ENCODE measurements around the gene CEBPE.

The CEBPE gene

GRCh38 chr14:23149745-23150144 lies 30.7 kb upstream of the CEBPE start:
- no peak overlapping the region for H3K27ac Mint-ChIP-seq
- H3K36me3 Mint-ChIP-seq (ENCODE audit: low read depth) = no peaks in the 10 kb centered on the region
- no peaks in the 10 kb centered on the region for H3K4me1 Mint-ChIP-seq (ENCODE audit: low read depth)
- no peak overlapping the region for H3K4me3 Mint-ChIP-seq
- no peaks in the 10 kb centered on the region for H3K9me3 Mint-ChIP-seq
- peaks cover 7% of the 10 kb centered on the region for H3K27me3 Mint-ChIP-seq (ENCODE audit: low read depth)

GRCh38 chr14:23148591-23149249 lies 29.7 kb upstream of the CEBPE start:
- no peaks in the 10 kb centered on the region for H3K9me3 Mint-ChIP-seq
- H3K27ac Mint-ChIP-seq = no peak overlapping the region
- H3K4me1 Mint-ChIP-seq (ENCODE audit: low read depth) = no peaks in the 10 kb centered on the region
- no peak overlapping the region for H3K4me3 Mint-ChIP-seq
- no peaks in the 10 kb centered on the region for H3K36me3 Mint-ChIP-seq (ENCODE audit: low read depth)
- peaks cover 9% of the 10 kb centered on the region for H3K27me3 Mint-ChIP-seq (ENCODE audit: low read depth)

- Mint-ChIP-seq H3K9me3 (no peaks in the 10 kb centered on the region), H3K4me1 (ENCODE audit: low read depth) (no peaks in the 10 kb centered on the region), H3K27me3 (ENCODE audit: low read depth) (peaks cover 14% of the 10 kb centered on the region), H3K4me3 (no peak overlapping the region), H3K27ac (no peak overlapping the region), H3K36me3 (ENCODE audit: low read depth) (no peaks in the 10 kb centered on the region)
Observed at GRCh38 chr14:23147676-23148075, 28.6 kb upstream of the CEBPE start.

GRCh38 chr14:23146980-23147379 lies 27.9 kb upstream of the CEBPE start:
- Mint-ChIP-seq H3K4me1 (ENCODE audit: low read depth) (no peaks in the 10 kb centered on the region), H3K36me3 (ENCODE audit: low read depth) (no peaks in the 10 kb centered on the region), H3K27me3 (ENCODE audit: low read depth) (peaks cover 14% of the 10 kb centered on the region), H3K27ac (no peak overlapping the region), H3K4me3 (no peak overlapping the region), H3K9me3 (no peaks in the 10 kb centered on the region)

GRCh38 chr14:23146351-23146910 lies 27.4 kb upstream of the CEBPE start:
- no peaks in the 10 kb centered on the region for H3K36me3 Mint-ChIP-seq (ENCODE audit: low read depth)
- no peaks in the 10 kb centered on the region for H3K9me3 Mint-ChIP-seq
- H3K27ac Mint-ChIP-seq = no peak overlapping the region
- no peak overlapping the region for H3K4me3 Mint-ChIP-seq
- H3K27me3 Mint-ChIP-seq (ENCODE audit: low read depth) = peaks cover 14% of the 10 kb centered on the region
- H3K4me1 Mint-ChIP-seq (ENCODE audit: low read depth) = no peaks in the 10 kb centered on the region

GRCh38 chr14:23145794-23146350 lies 26.8 kb upstream of the CEBPE start:
- H3K27ac Mint-ChIP-seq = no peak overlapping the region
- no peak overlapping the region for H3K4me3 Mint-ChIP-seq

GRCh38 chr14:23143911-23144310 lies 24.9 kb upstream of the CEBPE start:
- H3K27ac Mint-ChIP-seq = no peak overlapping the region
- H3K9me3 Mint-ChIP-seq = no peaks in the 10 kb centered on the region

More at GRCh38 chr14:23145794-23146350, 26.8 kb upstream of the CEBPE start:
- Mint-ChIP-seq H3K9me3 (no peaks in the 10 kb centered on the region), H3K27me3 (ENCODE audit: low read depth) (peaks cover 14% of the 10 kb centered on the region), H3K36me3 (ENCODE audit: low read depth) (no peaks in the 10 kb centered on the region), H3K4me1 (ENCODE audit: low read depth) (no peaks in the 10 kb centered on the region)

GRCh38 chr14:23142826-23143225 lies 23.8 kb upstream of the CEBPE start:
- Mint-ChIP-seq H3K9me3 (no peaks in the 10 kb centered on the region), H3K4me3 (no peak overlapping the region), H3K27me3 (ENCODE audit: low read depth) (peaks cover 14% of the 10 kb centered on the region), H3K4me1 (ENCODE audit: low read depth) (no peaks in the 10 kb centered on the region), H3K36me3 (ENCODE audit: low read depth) (no peaks in the 10 kb centered on the region), H3K27ac (no peak overlapping the region)

More at GRCh38 chr14:23143911-23144310, 24.9 kb upstream of the CEBPE start:
- Mint-ChIP-seq H3K4me3 (no peak overlapping the region), H3K4me1 (ENCODE audit: low read depth) (no peaks in the 10 kb centered on the region), H3K36me3 (ENCODE audit: low read depth) (no peaks in the 10 kb centered on the region), H3K27me3 (ENCODE audit: low read depth) (peaks cover 14% of the 10 kb centered on the region)

GRCh38 chr14:23141706-23142444 lies 22.8 kb upstream of the CEBPE start:
- no peak overlapping the region for H3K27ac Mint-ChIP-seq
- H3K36me3 Mint-ChIP-seq (ENCODE audit: low read depth) = no peaks in the 10 kb centered on the region
- no peaks in the 10 kb centered on the region for H3K4me1 Mint-ChIP-seq (ENCODE audit: low read depth)
- no peak overlapping the region for H3K4me3 Mint-ChIP-seq
- peaks cover 14% of the 10 kb centered on the region for H3K27me3 Mint-ChIP-seq (ENCODE audit: low read depth)
- no peaks in the 10 kb centered on the region for H3K9me3 Mint-ChIP-seq

- Mint-ChIP-seq H3K4me1 (ENCODE audit: low read depth) (no peaks in the 10 kb centered on the region), H3K9me3 (no peaks in the 10 kb centered on the region), H3K27me3 (ENCODE audit: low read depth) (peaks cover 7% of the 10 kb centered on the region), H3K36me3 (ENCODE audit: low read depth) (no peaks in the 10 kb centered on the region), H3K4me3 (no peak overlapping the region), H3K27ac (no peak overlapping the region)
Observed at GRCh38 chr14:23140371-23140770, 21.3 kb upstream of the CEBPE start.

- no peaks in the 10 kb centered on the region for H3K9me3 Mint-ChIP-seq
- H3K27me3 Mint-ChIP-seq (ENCODE audit: low read depth) = peaks cover 7% of the 10 kb centered on the region
- H3K36me3 Mint-ChIP-seq (ENCODE audit: low read depth) = no peaks in the 10 kb centered on the region
- no peak overlapping the region for H3K27ac Mint-ChIP-seq
- H3K4me1 Mint-ChIP-seq (ENCODE audit: low read depth) = no peaks in the 10 kb centered on the region
- H3K4me3 Mint-ChIP-seq = no peak overlapping the region
Observed at GRCh38 chr14:23139874-23140273, 20.8 kb upstream of the CEBPE start.

GRCh38 chr14:23137813-23138535 lies 18.9 kb upstream of the CEBPE start:
- no peak overlapping the region for H3K27ac Mint-ChIP-seq
- H3K27me3 Mint-ChIP-seq (ENCODE audit: low read depth) = no peaks in the 10 kb centered on the region
- H3K4me3 Mint-ChIP-seq = no peak overlapping the region
- no peaks in the 10 kb centered on the region for H3K4me1 Mint-ChIP-seq (ENCODE audit: low read depth)
- no peaks in the 10 kb centered on the region for H3K36me3 Mint-ChIP-seq (ENCODE audit: low read depth)
- H3K9me3 Mint-ChIP-seq = no peaks in the 10 kb centered on the region

GRCh38 chr14:23137192-23137812 lies 18.2 kb upstream of the CEBPE start:
- no peaks in the 10 kb centered on the region for H3K4me1 Mint-ChIP-seq (ENCODE audit: low read depth)
- H3K27ac Mint-ChIP-seq = no peak overlapping the region
- no peak overlapping the region for H3K4me3 Mint-ChIP-seq
- H3K36me3 Mint-ChIP-seq (ENCODE audit: low read depth) = no peaks in the 10 kb centered on the region
- H3K9me3 Mint-ChIP-seq = no peaks in the 10 kb centered on the region
- no peaks in the 10 kb centered on the region for H3K27me3 Mint-ChIP-seq (ENCODE audit: low read depth)

GRCh38 chr14:23136566-23137133 lies 17.6 kb upstream of the CEBPE start:
- Mint-ChIP-seq H3K27ac (no peak overlapping the region), H3K36me3 (ENCODE audit: low read depth) (no peaks in the 10 kb centered on the region), H3K4me3 (no peak overlapping the region), H3K9me3 (no peaks in the 10 kb centered on the region), H3K27me3 (ENCODE audit: low read depth) (no peaks in the 10 kb centered on the region), H3K4me1 (ENCODE audit: low read depth) (no peaks in the 10 kb centered on the region)

All from T-helper 1 cell treated with Interleukin-12 subunit alpha and Interleukin-12 subunit beta and Interleukin-4 antibody, amounts not matched to agents 30 μg/mL and 1 μg/mL, for 36 hours (primary cell).